ENCODE data around the gene KRTAP10-8. TPM values are rescaled to one million over a fixed set of nuclear protein-coding genes. Genes with fewer than 3 reads are reported as not detected.

The KRTAP10-8 gene
- total and polyA plus RNA-seq, 2 donors from 2014 or later: not detected

GRCh38 chr21:44601596-44602462 lies 10.1 kb upstream of the KRTAP10-8 start:
- DNase-seq: no peak
- H3K27me3 ChIP-seq (ENCODE audit: control insufficient read depth, insufficient read depth, low read length): no peaks in the 10 kb centered on the region
- TF ChIP-seq CTCF (IDR thresholded peaks at IDR 0.05; ENCODE audit: borderline replicate concordance, extremely low read depth, insufficient read depth): no peak

GRCh38 chr21:44602463-44602850 lies 9.4 kb upstream of the KRTAP10-8 start:
- DNase-seq (no peak), FAIRE-seq (no peak)
- H3K4me1 ChIP-seq (ENCODE audit: control insufficient read depth in 2 of 3, insufficient read depth in 2 of 3, low read depth in 1 of 3, low read length in 3 of 3): no peaks in the 10 kb centered on the region
- no peak overlapping the region for H3K27ac ChIP-seq (ENCODE audit: low read depth in 2 of 2, low read length in 2 of 2)
- no peaks in the 10 kb centered on the region for H3K27me3 ChIP-seq (ENCODE audit: control insufficient read depth, insufficient read depth, low read length)
- no peak overlapping the region for H3K9ac ChIP-seq (ENCODE audit: low read length in 3 of 3)
- no peaks in the 10 kb centered on the region for H3K9me3 ChIP-seq (ENCODE audit: control insufficient read depth in 2 of 3, insufficient read depth in 1 of 3, low read length in 3 of 3)
- no peaks in the 10 kb centered on the region for H3K36me3 ChIP-seq (ENCODE audit: control insufficient read depth in 2 of 3, insufficient read depth in 3 of 3, low read length in 3 of 3)
- TF ChIP-seq CTCF (IDR thresholded peaks at IDR 0.05; ENCODE audit: borderline replicate concordance, extremely low read depth, insufficient read depth): no peak
- intact Hi-C loops (cut with DNase I): no loop called here
- no peak overlapping the region for H3K4me3 ChIP-seq (ENCODE audit: low read length in 3 of 3)

More at GRCh38 chr21:44601596-44602462, 10.1 kb upstream of the KRTAP10-8 start:
- H3K9ac ChIP-seq (ENCODE audit: low read length in 3 of 3): no peak overlapping the region
- no peaks in the 10 kb centered on the region for H3K9me3 ChIP-seq (ENCODE audit: control insufficient read depth in 2 of 3, insufficient read depth in 1 of 3, low read length in 3 of 3)
- no peak for FAIRE-seq
- intact Hi-C loops (cut with DNase I): no loop called here
- H3K27ac ChIP-seq (ENCODE audit: low read depth in 2 of 2, low read length in 2 of 2): no peak overlapping the region
- no peaks in the 10 kb centered on the region for H3K4me1 ChIP-seq (ENCODE audit: control insufficient read depth in 2 of 3, insufficient read depth in 2 of 3, low read depth in 1 of 3, low read length in 3 of 3)
- no peak overlapping the region for H3K4me3 ChIP-seq (ENCODE audit: low read length in 3 of 3)
- no peaks in the 10 kb centered on the region for H3K36me3 ChIP-seq (ENCODE audit: control insufficient read depth in 2 of 3, insufficient read depth in 3 of 3, low read length in 3 of 3)

GRCh38 chr21:44603109-44603875 lies 8.6 kb upstream of the KRTAP10-8 start:
- Histone ChIP-seq H3K4me3 (ENCODE audit: low read length in 3 of 3) (no peak overlapping the region), H3K27me3 (ENCODE audit: control insufficient read depth, insufficient read depth, low read length) (no peaks in the 10 kb centered on the region), H3K36me3 (ENCODE audit: control insufficient read depth in 2 of 3, insufficient read depth in 3 of 3, low read length in 3 of 3) (no peaks in the 10 kb centered on the region), H3K9ac (ENCODE audit: low read length in 3 of 3) (no peak overlapping the region), H3K27ac (ENCODE audit: low read depth in 2 of 2, low read length in 2 of 2) (no peak overlapping the region), H3K9me3 (ENCODE audit: control insufficient read depth in 2 of 3, insufficient read depth in 1 of 3, low read length in 3 of 3) (no peaks in the 10 kb centered on the region), H3K4me1 (ENCODE audit: control insufficient read depth in 2 of 3, insufficient read depth in 2 of 3, low read depth in 1 of 3, low read length in 3 of 3) (no peaks in the 10 kb centered on the region)
- DNase-seq: no peak
- FAIRE-seq: no peak
- no peak for TF ChIP-seq CTCF (IDR thresholded peaks at IDR 0.05; ENCODE audit: borderline replicate concordance, extremely low read depth, insufficient read depth)
- intact Hi-C loops (cut with DNase I): no loop called here

Measured in kidney (tissue), 14 donors.